ENCODE data around the gene ZNF804A. TPM values are rescaled to one million over a fixed set of nuclear protein-coding genes. Genes with fewer than 3 reads are reported as not detected.

The ZNF804A gene
- total RNA-seq, 1 donor from 2014 or later: not detected

- Histone ChIP-seq H3K4me3 (ENCODE audit: low read depth, low read length) (no peak overlapping the region), H3K27me3 (ENCODE audit: control insufficient read depth, insufficient read depth, low read length) (no peaks in the 10 kb centered on the region), H3K36me3 (ENCODE audit: control insufficient read depth, insufficient read depth, low read length) (no peaks in the 10 kb centered on the region)
- DNase-seq (ENCODE audit: low read depth): no peak
- TF ChIP-seq, protein P1, sequence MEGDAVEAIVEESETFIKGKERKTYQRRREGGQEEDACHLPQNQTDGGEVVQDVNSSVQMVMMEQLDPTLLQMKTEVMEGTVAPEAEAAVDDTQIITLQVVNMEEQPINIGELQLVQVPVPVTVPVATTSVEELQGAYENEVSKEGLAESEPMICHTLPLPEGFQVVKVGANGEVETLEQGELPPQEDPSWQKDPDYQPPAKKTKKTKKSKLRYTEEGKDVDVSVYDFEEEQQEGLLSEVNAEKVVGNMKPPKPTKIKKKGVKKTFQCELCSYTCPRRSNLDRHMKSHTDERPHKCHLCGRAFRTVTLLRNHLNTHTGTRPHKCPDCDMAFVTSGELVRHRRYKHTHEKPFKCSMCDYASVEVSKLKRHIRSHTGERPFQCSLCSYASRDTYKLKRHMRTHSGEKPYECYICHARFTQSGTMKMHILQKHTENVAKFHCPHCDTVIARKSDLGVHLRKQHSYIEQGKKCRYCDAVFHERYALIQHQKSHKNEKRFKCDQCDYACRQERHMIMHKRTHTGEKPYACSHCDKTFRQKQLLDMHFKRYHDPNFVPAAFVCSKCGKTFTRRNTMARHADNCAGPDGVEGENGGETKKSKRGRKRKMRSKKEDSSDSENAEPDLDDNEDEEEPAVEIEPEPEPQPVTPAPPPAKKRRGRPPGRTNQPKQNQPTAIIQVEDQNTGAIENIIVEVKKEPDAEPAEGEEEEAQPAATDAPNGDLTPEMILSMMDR (IDR thresholded peaks at IDR 0.05; ENCODE audit: insufficient read depth, low read length, poor library complexity, severe bottlenecking): no peak
Measured at GRCh38 chr2:184577743-184578142, 20.6 kb upstream of the ZNF804A start.

DNA sequence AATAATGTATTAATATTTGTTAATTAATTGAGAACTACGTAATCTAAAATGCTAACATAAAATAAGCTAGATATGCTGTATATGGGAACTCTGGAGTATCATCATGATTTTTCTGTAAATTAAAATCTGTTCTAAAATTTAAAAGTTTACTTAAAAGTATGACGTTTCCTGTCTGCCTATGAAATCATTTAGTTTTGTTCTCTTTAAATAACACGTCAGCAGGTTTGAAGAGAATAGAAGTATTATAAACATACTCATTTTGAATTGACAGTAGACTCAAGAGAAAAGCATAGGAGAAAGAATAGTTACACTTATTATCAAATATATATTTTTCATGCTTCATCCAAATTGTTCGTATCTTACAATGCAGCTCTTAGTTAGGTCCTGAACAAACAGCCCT lies 19.1 kb upstream of the ZNF804A start:
- Histone ChIP-seq H3K36me3 (ENCODE audit: control insufficient read depth, insufficient read depth, low read length) (no peaks in the 10 kb centered on the region), H3K27me3 (ENCODE audit: control insufficient read depth, insufficient read depth, low read length) (no peaks in the 10 kb centered on the region), H3K4me3 (ENCODE audit: low read depth, low read length) (no peak overlapping the region)
- DNase-seq (ENCODE audit: low read depth): no peak
- TF ChIP-seq, protein P1 (IDR thresholded peaks at IDR 0.05; ENCODE audit: insufficient read depth, low read length, poor library complexity, severe bottlenecking): no peak

DNA sequence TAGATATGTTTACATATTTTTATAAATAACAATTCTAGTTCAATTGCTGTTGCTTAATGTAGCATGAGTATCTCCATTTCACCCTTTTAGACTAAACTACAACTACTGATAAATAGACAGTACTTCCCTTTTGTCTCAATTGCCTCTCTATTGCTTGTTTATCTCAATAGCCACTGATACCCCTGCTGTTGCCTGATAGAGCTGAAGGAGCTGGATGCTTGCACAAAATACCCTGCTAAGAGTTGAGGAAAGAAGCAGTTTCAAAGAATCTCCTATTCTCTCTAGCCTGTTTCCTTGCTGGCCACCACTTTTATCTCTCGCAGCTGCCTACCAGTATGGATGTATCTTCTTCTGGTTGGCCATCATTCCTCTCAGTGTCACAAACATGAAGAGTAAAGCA lies 16.9 kb upstream of the ZNF804A start:
- H3K27me3 ChIP-seq (ENCODE audit: control insufficient read depth, insufficient read depth, low read length): no peaks in the 10 kb centered on the region
- no peaks in the 10 kb centered on the region for H3K36me3 ChIP-seq (ENCODE audit: control insufficient read depth, insufficient read depth, low read length)
- no peak overlapping the region for H3K4me3 ChIP-seq (ENCODE audit: low read depth, low read length)
- TF ChIP-seq, protein P1 (IDR thresholded peaks at IDR 0.05; ENCODE audit: insufficient read depth, low read length, poor library complexity, severe bottlenecking): no peak
- no peak for DNase-seq (ENCODE audit: low read depth)

- TF ChIP-seq, protein P1 (IDR thresholded peaks at IDR 0.05; ENCODE audit: insufficient read depth, low read length, poor library complexity, severe bottlenecking): no peak
- H3K4me3 ChIP-seq (ENCODE audit: low read depth, low read length): no peak overlapping the region
- no peaks in the 10 kb centered on the region for H3K36me3 ChIP-seq (ENCODE audit: control insufficient read depth, insufficient read depth, low read length)
- no peak for DNase-seq (ENCODE audit: low read depth)
- H3K27me3 ChIP-seq (ENCODE audit: control insufficient read depth, insufficient read depth, low read length): no peaks in the 10 kb centered on the region
Measured at GRCh38 chr2:184589261-184589660, 9.1 kb upstream of the ZNF804A start.

DNA sequence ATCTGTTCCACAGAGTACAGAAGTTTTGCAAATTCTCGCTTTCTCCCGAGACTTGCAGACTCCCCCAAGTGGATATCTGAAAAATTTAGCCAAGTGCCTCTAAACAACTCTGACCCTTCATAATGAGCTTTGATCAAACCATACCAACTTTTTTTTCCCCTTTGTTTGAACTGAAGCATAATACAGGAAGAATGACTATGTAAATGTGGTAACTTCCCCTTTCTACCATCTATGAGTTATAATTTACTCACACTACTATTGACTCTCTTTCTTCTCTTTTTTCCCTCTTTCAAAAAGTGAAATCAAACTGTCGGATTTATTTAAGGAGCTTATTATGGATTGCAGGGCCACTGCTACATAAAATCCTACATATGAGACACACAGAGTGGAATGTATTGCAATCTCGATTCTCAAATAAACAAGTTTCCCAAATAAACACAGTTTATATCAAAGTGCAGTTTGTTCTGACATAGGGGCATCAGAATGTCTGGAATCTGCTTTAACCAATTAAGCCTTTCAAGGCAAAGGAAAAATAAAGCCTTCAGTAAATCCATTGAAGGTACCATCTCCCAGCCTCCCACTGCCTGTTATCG lies 1.4 kb upstream of the ZNF804A start:
- Histone ChIP-seq H3K4me3 (ENCODE audit: low read depth, low read length) (no peak overlapping the region), H3K36me3 (ENCODE audit: control insufficient read depth, insufficient read depth, low read length) (no peaks in the 10 kb centered on the region), H3K27me3 (ENCODE audit: control insufficient read depth, insufficient read depth, low read length) (peaks cover 4% of the 10 kb centered on the region)
- no peak for DNase-seq (ENCODE audit: low read depth)
- TF ChIP-seq, protein P1 (IDR thresholded peaks at IDR 0.05; ENCODE audit: insufficient read depth, low read length, poor library complexity, severe bottlenecking): peak; percentile 11

GRCh38 chr2:184597571-184597991 lies 748 bp upstream of the ZNF804A start:
- peaks cover 4% of the 10 kb centered on the region for H3K27me3 ChIP-seq (ENCODE audit: control insufficient read depth, insufficient read depth, low read length)
- no peaks in the 10 kb centered on the region for H3K36me3 ChIP-seq (ENCODE audit: control insufficient read depth, insufficient read depth, low read length)
- TF ChIP-seq, protein P1 (IDR thresholded peaks at IDR 0.05; ENCODE audit: insufficient read depth, low read length, poor library complexity, severe bottlenecking): no peak
- H3K4me3 ChIP-seq (ENCODE audit: low read depth, low read length): peak overlapping the region; percentile 51
- DNase-seq (ENCODE audit: low read depth): no peak
